Measurements from ENCODE around the gene C2CD5.
"Not testable (repeated sequence)": the region's sequence is repeated elsewhere in the genome, so short reads cannot be mapped to it uniquely, and the experiment has no call there.

The C2CD5 gene

GRCh38 chr12:22514875-22515274, 29.5 kb downstream of the C2CD5 start:
- H3K4me3 ChIP-seq (ENCODE audit: low read length) = no peak overlapping the region
- TF ChIP-seq CTCF (IDR thresholded peaks at IDR 0.05; ENCODE audit: insufficient read depth, low read depth, low read length, missing control alignments) = no peak
- DNase-seq (ENCODE audit: low read depth) = no peak

- DNase-seq (ENCODE audit: low read depth) = no peak
- TF ChIP-seq CTCF (IDR thresholded peaks at IDR 0.05; ENCODE audit: insufficient read depth, low read depth, low read length, missing control alignments) = no peak
- no peak overlapping the region for H3K4me3 ChIP-seq (ENCODE audit: low read length)
These were observed 38.5 kb downstream of the C2CD5 start for GRCh38 chr12:22505826-22506225.

GRCh38 chr12:22500100-22500499, 44.2 kb downstream of the C2CD5 start:
- H3K4me3 ChIP-seq (ENCODE audit: low read length) = no peak overlapping the region
- TF ChIP-seq CTCF (IDR thresholded peaks at IDR 0.05; ENCODE audit: insufficient read depth, low read depth, low read length, missing control alignments) = no peak
- DNase-seq (ENCODE audit: low read depth) = no peak

- no peak for TF ChIP-seq CTCF (IDR thresholded peaks at IDR 0.05; ENCODE audit: insufficient read depth, low read depth, low read length, missing control alignments)
- H3K4me3 ChIP-seq (ENCODE audit: low read length) = no peak overlapping the region
- no peak for DNase-seq (ENCODE audit: low read depth)
These were observed 44.9 kb downstream of the C2CD5 start for GRCh38 chr12:22499445-22499844.

GRCh38 chr12:22494319-22494718, 50.0 kb downstream of the C2CD5 start:
- no peak overlapping the region for H3K4me3 ChIP-seq (ENCODE audit: low read length)
- TF ChIP-seq CTCF (IDR thresholded peaks at IDR 0.05; ENCODE audit: insufficient read depth, low read depth, low read length, missing control alignments) = no peak
- no peak for DNase-seq (ENCODE audit: low read depth)

GRCh38 chr12:22491034-22491433, 53.3 kb downstream of the C2CD5 start:
- TF ChIP-seq CTCF (IDR thresholded peaks at IDR 0.05; ENCODE audit: insufficient read depth, low read depth, low read length, missing control alignments) = no peak
- DNase-seq (ENCODE audit: low read depth) = no peak
- H3K4me3 ChIP-seq (ENCODE audit: low read length) = no peak overlapping the region

GRCh38 chr12:22488478-22488877, 55.9 kb downstream of the C2CD5 start:
- TF ChIP-seq CTCF (IDR thresholded peaks at IDR 0.05; ENCODE audit: insufficient read depth, low read depth, low read length, missing control alignments) = no peak
- no peak for DNase-seq (ENCODE audit: low read depth)

GRCh38 chr12:22487683-22488082, 56.7 kb downstream of the C2CD5 start:
- H3K4me3 ChIP-seq (ENCODE audit: low read length); DNase-seq (ENCODE audit: low read depth): not testable (repeated sequence)

More at GRCh38 chr12:22488478-22488877, 55.9 kb downstream of the C2CD5 start:
- no peak overlapping the region for H3K4me3 ChIP-seq (ENCODE audit: low read length)

Measured in epithelial cell of esophagus (primary cell).